SK-N-MC (cell line): ENCODE data around the gene C2orf42.

Experiments
- EZH2 ChIP-seq: fragments of 200-600 bp; sonication (generic); IDR thresholded peaks from one replicate; pipeline ENCODE4 v1.6.1; 2017; ENCODE audit warnings: antibody characterized with exemption
- FOXP2 ChIP-seq: optimal IDR thresholded peaks from 2 replicates; pipeline ENCODE3; 2011; ENCODE audit warnings: mild to moderate bottlenecking, moderate library complexity; ENCODE audit not compliant: insufficient read depth; ENCODE audit errors: extremely low read length, control extremely low read depth
- POLR2AphosphoS5 ChIP-seq: IDR thresholded peaks from 2 replicates; pipeline ENCODE4 v1.6.1; 2012; ENCODE audit warnings: mild to moderate bottlenecking, low read depth, low read length, borderline replicate concordance

- TF ChIP-seq EZH2 (no peak), POLR2AphosphoS5 (no peak), FOXP2 (no peak)
These were observed 29.7 kb downstream of the C2orf42 start for GRCh38 chr2:70161069-70161534.
